ENCODE measurements around the gene CNTNAP2. TPM values are rescaled to one million over a fixed set of nuclear protein-coding genes. Genes with fewer than 3 reads are reported as not detected.

CNTNAP2 gene
- total RNA-seq, 2 donors from 2014 or later: 171 to 228 TPM

- Mint-ChIP-seq H3K4me3 (no peak overlapping the region), H3K36me3 (ENCODE audit: low read depth) (no peaks in the 10 kb centered on the region), H3K27me3 (ENCODE audit: insufficient read depth) (no peaks in the 10 kb centered on the region), H3K4me1 (peaks cover 7% of the 10 kb centered on the region), H3K9me3 (peaks cover 2% of the 10 kb centered on the region), H3K27ac (no peak overlapping the region)
- Histone ChIP-seq H3K9ac (ENCODE audit: extremely low read depth, low read length, poor library complexity, severe bottlenecking) (no peak overlapping the region), H3K4me3 (ENCODE audit: low read length) (no peak overlapping the region), H3K27ac (ENCODE audit: low read depth, low read length) (no peak overlapping the region), H3K36me3 (ENCODE audit: control insufficient read depth, insufficient read depth, low read length) (no peaks in the 10 kb centered on the region), H3K9me3 (ENCODE audit: control insufficient read depth, low read length) (peaks cover 2% of the 10 kb centered on the region), H3K4me1 (ENCODE audit: control insufficient read depth, insufficient read depth, low read length) (no peaks in the 10 kb centered on the region), H3K27me3 (ENCODE audit: control insufficient read depth, insufficient read depth, low read length, poor library complexity, severe bottlenecking) (no peaks in the 10 kb centered on the region)
- DNase-seq: no peak
- no peak for TF ChIP-seq CTCF (conservative IDR thresholded peaks at IDR 0.05)
These were observed 544.8 kb downstream of the CNTNAP2 start for GRCh38 chr7:146661435-146661834.

GRCh38 chr7:146661929-146662328 lies 545.3 kb downstream of the CNTNAP2 start:
- Mint-ChIP-seq H3K27me3 (ENCODE audit: insufficient read depth) (no peaks in the 10 kb centered on the region), H3K27ac (no peak overlapping the region), H3K4me3 (no peak overlapping the region), H3K9me3 (peaks cover 2% of the 10 kb centered on the region), H3K36me3 (ENCODE audit: low read depth) (no peaks in the 10 kb centered on the region), H3K4me1 (peaks cover 3% of the 10 kb centered on the region)
- no peak for DNase-seq
- Histone ChIP-seq H3K4me1 (ENCODE audit: control insufficient read depth, insufficient read depth, low read length) (no peaks in the 10 kb centered on the region), H3K9ac (ENCODE audit: extremely low read depth, low read length, poor library complexity, severe bottlenecking) (no peak overlapping the region), H3K27ac (ENCODE audit: low read depth, low read length) (no peak overlapping the region), H3K9me3 (ENCODE audit: control insufficient read depth, low read length) (peaks cover 6% of the 10 kb centered on the region), H3K27me3 (ENCODE audit: control insufficient read depth, insufficient read depth, low read length, poor library complexity, severe bottlenecking) (no peaks in the 10 kb centered on the region), H3K4me3 (ENCODE audit: low read length) (no peak overlapping the region), H3K36me3 (ENCODE audit: control insufficient read depth, insufficient read depth, low read length) (no peaks in the 10 kb centered on the region)
- WGBS, 2 experiments (ENCODE audit: insufficient coverage in 1 of 2, insufficient read length in 1 of 2): 80 to 85% methylated on average over 10 to 12 of the region's 12 CpGs
- no peak for TF ChIP-seq CTCF (conservative IDR thresholded peaks at IDR 0.05)

GRCh38 chr7:146665023-146665422 lies 548.4 kb downstream of the CNTNAP2 start:
- H3K9me3 Mint-ChIP-seq: peaks cover 2% of the 10 kb centered on the region
- no peaks in the 10 kb centered on the region for H3K36me3 Mint-ChIP-seq (ENCODE audit: low read depth)
- no peaks in the 10 kb centered on the region for H3K36me3 ChIP-seq (ENCODE audit: control insufficient read depth, insufficient read depth, low read length)
- no peaks in the 10 kb centered on the region for H3K27me3 ChIP-seq (ENCODE audit: control insufficient read depth, insufficient read depth, low read length, poor library complexity, severe bottlenecking)
- H3K27ac ChIP-seq (ENCODE audit: low read depth, low read length): no peak overlapping the region
- no peak overlapping the region for H3K27ac Mint-ChIP-seq
- no peaks in the 10 kb centered on the region for H3K4me1 ChIP-seq (ENCODE audit: control insufficient read depth, insufficient read depth, low read length)
- H3K4me3 Mint-ChIP-seq: no peak overlapping the region
- H3K9ac ChIP-seq (ENCODE audit: extremely low read depth, low read length, poor library complexity, severe bottlenecking): no peak overlapping the region
- H3K9me3 ChIP-seq (ENCODE audit: control insufficient read depth, low read length): peaks cover 6% of the 10 kb centered on the region
- WGBS, 2 experiments (ENCODE audit: insufficient coverage in 1 of 2, insufficient read length in 1 of 2): 88 to 93% methylated on average over 6 to 11 of the region's 12 CpGs
- no peak for DNase-seq
- H3K4me1 Mint-ChIP-seq: no peaks in the 10 kb centered on the region
- TF ChIP-seq CTCF (conservative IDR thresholded peaks at IDR 0.05): no peak
- H3K4me3 ChIP-seq (ENCODE audit: low read length): no peak overlapping the region
- no peaks in the 10 kb centered on the region for H3K27me3 Mint-ChIP-seq (ENCODE audit: insufficient read depth)
